Activated naive CD8-positive, alpha-beta T cell (primary cell): Measurements from ENCODE around the gene PIGM.

Experiments
- H3K27ac Mint-ChIP-seq: one replicate; pipeline ENCODE4 v1.8.0; 2021; ENCODE audit warnings: mixed read lengths
- H3K27me3 Mint-ChIP-seq: one replicate; pipeline ENCODE4 v1.8.0; 2021; ENCODE audit warnings: mixed read lengths
- H3K36me3 Mint-ChIP-seq: one replicate; pipeline ENCODE4 v1.8.0; 2021; ENCODE audit warnings: mixed read lengths
- H3K4me1 Mint-ChIP-seq: one replicate; pipeline ENCODE4 v1.8.0; 2021; ENCODE audit warnings: low read depth, mixed read lengths
- H3K4me3 Mint-ChIP-seq: one replicate; pipeline ENCODE4 v1.8.0; 2021; ENCODE audit warnings: mild to moderate bottlenecking, mixed read lengths
- H3K9me3 Mint-ChIP-seq: one replicate; pipeline ENCODE4 v1.8.0; 2021; ENCODE audit warnings: low read depth, mixed read lengths

The PIGM gene

GRCh38 chr1:159992161-159992560 lies 39.6 kb downstream of the PIGM start:
- Mint-ChIP-seq H3K4me1 (peaks cover 3% of the 10 kb centered on the region), H3K4me3 (no peak overlapping the region), H3K27ac (no peak overlapping the region), H3K9me3 (no peaks in the 10 kb centered on the region), H3K36me3 (no peaks in the 10 kb centered on the region), H3K27me3 (peaks cover 7% of the 10 kb centered on the region)

DNA sequence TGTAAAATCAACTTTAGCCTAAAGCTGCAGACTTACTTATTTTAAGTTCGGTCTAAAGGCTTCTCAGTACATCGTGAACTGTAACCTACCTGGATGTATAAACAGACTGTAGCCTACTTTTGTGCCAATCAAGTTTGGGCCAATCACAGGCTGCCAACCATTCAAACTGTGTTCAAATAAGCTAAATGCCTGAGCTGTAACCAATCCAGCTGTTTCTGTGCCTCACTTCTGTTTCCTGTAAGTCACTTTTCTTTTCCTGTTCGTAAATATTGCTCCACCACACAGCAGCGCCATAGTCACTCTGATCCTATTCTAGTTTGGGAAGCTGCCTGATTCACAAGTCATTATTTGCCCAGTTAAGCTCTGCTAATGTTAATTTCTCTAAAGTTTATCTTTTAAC lies 40.3 kb downstream of the PIGM start:
- Mint-ChIP-seq H3K36me3 (no peaks in the 10 kb centered on the region), H3K27me3 (peaks cover 7% of the 10 kb centered on the region), H3K27ac (no peak overlapping the region), H3K4me1 (peaks cover 3% of the 10 kb centered on the region), H3K4me3 (no peak overlapping the region), H3K9me3 (no peaks in the 10 kb centered on the region)

DNA sequence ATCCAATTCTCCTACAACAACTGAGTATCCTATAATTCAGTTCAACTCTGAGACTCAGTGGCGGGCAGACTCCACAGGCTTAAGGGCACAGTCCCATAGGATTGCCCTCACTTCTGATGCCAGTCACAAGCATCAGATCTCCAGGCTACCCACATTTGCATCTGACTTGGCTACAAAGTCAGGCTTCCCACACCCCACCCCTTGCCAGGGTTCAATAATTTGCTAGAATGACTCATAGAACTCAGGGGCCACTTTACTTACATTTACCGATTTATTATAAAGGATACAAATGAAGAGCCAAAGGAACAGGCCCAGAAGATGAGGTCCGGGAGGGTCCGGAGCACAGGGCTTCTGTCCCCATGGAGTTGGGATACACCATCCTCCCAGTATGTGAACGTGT lies 41.8 kb downstream of the PIGM start:
- H3K4me3 Mint-ChIP-seq: no peak overlapping the region
- H3K27ac Mint-ChIP-seq: no peak overlapping the region
- peaks cover 3% of the 10 kb centered on the region for H3K27me3 Mint-ChIP-seq
- no peaks in the 10 kb centered on the region for H3K36me3 Mint-ChIP-seq
- peaks cover 3% of the 10 kb centered on the region for H3K4me1 Mint-ChIP-seq
- H3K9me3 Mint-ChIP-seq: no peaks in the 10 kb centered on the region

GRCh38 chr1:159989581-159989980 lies 42.2 kb downstream of the PIGM start:
- Mint-ChIP-seq H3K4me3 (no peak overlapping the region), H3K4me1 (peaks cover 3% of the 10 kb centered on the region), H3K36me3 (no peaks in the 10 kb centered on the region), H3K9me3 (no peaks in the 10 kb centered on the region), H3K27me3 (peaks cover 3% of the 10 kb centered on the region), H3K27ac (no peak overlapping the region)

DNA sequence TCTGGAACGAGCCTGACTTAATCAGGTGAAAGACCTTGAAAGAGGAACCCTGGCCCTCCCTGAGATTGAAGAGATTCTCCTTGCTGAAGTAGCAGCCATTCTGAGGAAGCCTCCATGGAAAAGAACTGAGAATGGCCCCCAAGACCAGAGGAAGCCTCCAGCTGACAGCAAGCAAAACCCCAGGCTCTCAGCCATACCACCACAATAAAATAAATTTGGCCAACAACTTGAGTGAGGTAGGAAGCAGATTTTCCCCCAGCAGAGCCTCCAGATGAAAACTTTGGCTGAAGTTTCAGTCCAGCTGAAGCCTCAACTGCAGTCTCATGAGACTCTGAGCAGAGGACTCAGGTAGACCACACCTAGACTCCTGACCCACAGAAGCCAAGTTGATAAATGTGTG lies 43.8 kb downstream of the PIGM start:
- peaks cover 3% of the 10 kb centered on the region for H3K4me1 Mint-ChIP-seq
- no peaks in the 10 kb centered on the region for H3K36me3 Mint-ChIP-seq
- no peak overlapping the region for H3K27ac Mint-ChIP-seq
- peaks cover 6% of the 10 kb centered on the region for H3K27me3 Mint-ChIP-seq
- H3K9me3 Mint-ChIP-seq: no peaks in the 10 kb centered on the region
- H3K4me3 Mint-ChIP-seq: no peak overlapping the region

DNA sequence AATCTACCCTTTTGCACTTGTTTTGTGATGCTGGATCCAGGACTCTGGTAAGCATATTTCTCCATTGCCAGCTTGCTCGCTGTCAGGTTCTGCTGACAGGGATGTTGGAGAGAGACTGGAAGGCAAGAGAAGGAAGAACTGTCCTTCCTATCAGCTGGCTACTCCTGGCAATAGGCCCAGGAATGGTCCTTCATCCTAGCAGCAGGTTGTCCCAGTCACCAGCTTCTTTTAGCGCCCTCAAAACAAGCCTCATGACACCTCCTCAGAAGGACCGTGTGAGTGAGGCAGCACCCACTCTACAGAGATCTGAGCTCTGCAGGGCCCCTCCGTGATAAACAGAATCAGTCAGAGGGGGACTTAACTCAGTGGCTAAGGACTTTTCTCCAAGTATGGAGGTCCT lies 44.6 kb downstream of the PIGM start:
- Mint-ChIP-seq H3K27ac (no peak overlapping the region), H3K36me3 (no peaks in the 10 kb centered on the region), H3K4me3 (no peak overlapping the region), H3K9me3 (no peaks in the 10 kb centered on the region), H3K4me1 (peaks cover 3% of the 10 kb centered on the region), H3K27me3 (peaks cover 9% of the 10 kb centered on the region)

DNA sequence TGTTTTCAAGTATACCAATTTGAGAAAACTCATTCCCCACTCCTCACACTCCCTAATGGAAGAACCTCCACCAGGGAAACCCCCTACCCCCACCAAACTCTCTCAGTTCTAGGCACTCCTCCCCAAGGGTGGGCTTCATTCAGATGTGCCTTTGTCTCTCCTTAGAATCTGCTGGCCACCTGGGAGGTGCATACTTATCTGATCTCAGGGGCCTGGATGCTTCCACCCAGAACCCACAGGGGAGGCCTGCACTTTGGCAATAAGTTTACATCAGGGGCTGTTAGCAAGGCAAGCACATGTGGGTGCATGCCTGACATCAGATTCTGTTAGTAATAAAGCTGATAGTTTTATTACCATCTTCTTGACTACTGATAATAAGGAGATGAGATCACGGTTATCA lies 45.3 kb downstream of the PIGM start:
- Mint-ChIP-seq H3K4me3 (no peak overlapping the region), H3K27ac (no peak overlapping the region), H3K27me3 (peaks cover 13% of the 10 kb centered on the region), H3K9me3 (no peaks in the 10 kb centered on the region), H3K4me1 (no peaks in the 10 kb centered on the region), H3K36me3 (peaks cover 3% of the 10 kb centered on the region)

DNA sequence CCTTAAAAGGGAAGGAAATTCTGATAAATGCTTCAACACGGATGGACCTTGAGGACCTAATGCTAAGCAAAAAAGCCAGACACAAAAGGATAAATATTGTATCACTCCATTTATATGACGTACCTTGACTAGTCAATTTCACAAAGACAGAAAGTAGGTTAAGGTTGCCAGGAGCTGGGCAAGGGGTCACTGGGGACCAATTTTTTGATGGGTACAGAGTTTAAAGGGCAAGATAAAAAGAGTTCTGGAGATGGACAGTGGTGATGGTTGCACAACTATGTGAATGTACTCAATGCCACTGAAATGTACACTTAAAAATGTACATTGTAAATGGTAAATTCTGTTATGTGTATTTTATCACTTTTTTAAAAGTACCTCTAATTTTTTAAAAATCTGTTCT lies 45.7 kb downstream of the PIGM start:
- H3K4me1 Mint-ChIP-seq: no peaks in the 10 kb centered on the region
- H3K4me3 Mint-ChIP-seq: no peak overlapping the region
- H3K9me3 Mint-ChIP-seq: no peaks in the 10 kb centered on the region
- peaks cover 3% of the 10 kb centered on the region for H3K36me3 Mint-ChIP-seq
- no peak overlapping the region for H3K27ac Mint-ChIP-seq
- peaks cover 13% of the 10 kb centered on the region for H3K27me3 Mint-ChIP-seq

DNA sequence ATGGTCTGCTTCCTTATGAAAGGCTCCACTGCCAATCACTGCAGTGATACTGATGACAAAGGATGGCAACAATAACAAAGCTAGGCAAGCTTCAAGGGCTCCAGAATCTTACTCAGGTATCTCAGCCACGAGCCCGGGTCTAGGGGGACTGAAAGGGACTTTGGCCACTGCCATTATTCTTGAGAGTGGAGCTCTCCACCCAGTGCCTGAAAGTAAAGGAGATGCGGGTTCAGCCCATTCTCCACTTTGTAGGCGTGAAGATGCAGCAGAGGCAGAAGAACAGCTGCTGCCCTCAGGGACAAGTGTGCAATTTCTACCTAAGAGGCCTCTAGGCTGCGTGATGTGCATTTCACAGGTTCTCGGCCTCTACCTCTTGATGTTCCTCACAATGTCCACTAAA lies 46.3 kb downstream of the PIGM start:
- Mint-ChIP-seq H3K36me3 (peaks cover 3% of the 10 kb centered on the region), H3K4me1 (no peaks in the 10 kb centered on the region), H3K27ac (no peak overlapping the region), H3K4me3 (no peak overlapping the region), H3K9me3 (no peaks in the 10 kb centered on the region), H3K27me3 (peaks cover 18% of the 10 kb centered on the region)

- H3K4me1 Mint-ChIP-seq: no peaks in the 10 kb centered on the region
- no peak overlapping the region for H3K4me3 Mint-ChIP-seq
- H3K27ac Mint-ChIP-seq: no peak overlapping the region
- H3K27me3 Mint-ChIP-seq: peaks cover 23% of the 10 kb centered on the region
- H3K36me3 Mint-ChIP-seq: peaks cover 3% of the 10 kb centered on the region
- H3K9me3 Mint-ChIP-seq: no peaks in the 10 kb centered on the region
These were observed 48.1 kb downstream of the PIGM start for GRCh38 chr1:159983681-159984080.

- Mint-ChIP-seq H3K36me3 (peaks cover 3% of the 10 kb centered on the region), H3K27ac (no peak overlapping the region)
These were observed 49.5 kb downstream of the PIGM start for GRCh38 chr1:159982280-159982679.

DNA sequence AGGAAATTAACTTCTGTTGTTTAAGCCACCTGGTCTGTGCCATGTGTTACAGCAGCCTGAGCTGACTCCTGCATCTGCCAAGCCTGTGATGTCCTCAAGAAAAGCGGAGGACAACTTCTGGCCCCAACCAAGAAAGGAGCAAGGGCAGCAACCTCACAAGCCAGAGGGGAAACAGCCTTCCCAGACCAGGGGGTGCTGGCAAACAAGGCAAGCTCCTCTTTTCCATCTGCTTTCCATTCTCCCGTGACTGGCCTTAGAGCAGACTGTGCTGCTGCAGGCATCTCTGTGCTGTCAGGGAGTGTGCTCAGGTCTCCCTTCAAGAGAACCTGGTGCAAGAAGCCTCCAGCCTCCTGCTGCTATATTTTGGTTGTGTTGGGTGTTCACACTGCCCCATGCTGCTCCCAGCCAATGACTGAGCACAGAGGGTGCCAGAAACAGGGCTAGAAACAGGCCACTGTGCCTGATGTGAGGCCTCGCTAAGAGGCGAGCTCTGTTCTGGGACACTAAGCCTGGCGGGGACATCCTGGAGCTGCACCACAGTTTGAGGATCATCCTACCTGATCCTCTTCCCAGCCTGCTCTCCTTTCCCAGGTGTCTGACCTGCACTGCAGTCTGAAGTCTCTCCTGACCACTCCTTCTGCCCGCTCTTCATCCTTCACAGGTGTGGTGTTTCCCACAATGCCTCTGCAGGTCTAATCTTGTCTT lies 50.3 kb downstream of the PIGM start:
- Mint-ChIP-seq H3K9me3 (no peaks in the 10 kb centered on the region), H3K36me3 (peaks cover 3% of the 10 kb centered on the region), H3K27ac (no peak overlapping the region), H3K4me3 (no peak overlapping the region), H3K27me3 (peaks cover 23% of the 10 kb centered on the region), H3K4me1 (no peaks in the 10 kb centered on the region)

More at GRCh38 chr1:159982280-159982679, 49.5 kb downstream of the PIGM start:
- no peak overlapping the region for H3K4me3 Mint-ChIP-seq
- no peaks in the 10 kb centered on the region for H3K4me1 Mint-ChIP-seq
- no peaks in the 10 kb centered on the region for H3K9me3 Mint-ChIP-seq
- peaks cover 23% of the 10 kb centered on the region for H3K27me3 Mint-ChIP-seq

DNA sequence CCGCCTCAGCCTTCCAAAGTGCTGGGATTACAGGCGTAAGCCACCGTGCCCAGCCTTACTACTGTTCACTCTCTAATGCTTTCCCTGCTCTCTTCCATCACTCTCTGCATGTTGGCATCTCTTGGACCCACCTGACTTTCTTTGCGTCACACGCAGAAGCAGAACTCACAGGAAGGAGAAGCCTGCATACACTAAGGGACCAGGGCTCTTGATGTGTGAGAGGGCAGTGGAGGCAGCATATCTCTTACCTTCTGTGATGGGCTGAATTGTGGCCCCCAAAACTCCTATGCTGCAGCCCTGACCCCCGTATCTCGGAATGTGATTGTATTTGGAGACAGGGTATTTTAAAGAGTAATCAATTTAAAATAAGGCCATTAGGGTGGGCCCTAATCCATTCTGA lies 51.0 kb downstream of the PIGM start:
- H3K36me3 Mint-ChIP-seq: peaks cover 3% of the 10 kb centered on the region
- no peaks in the 10 kb centered on the region for H3K9me3 Mint-ChIP-seq
- peaks cover 23% of the 10 kb centered on the region for H3K27me3 Mint-ChIP-seq
- no peak overlapping the region for H3K27ac Mint-ChIP-seq
- no peaks in the 10 kb centered on the region for H3K4me1 Mint-ChIP-seq
- H3K4me3 Mint-ChIP-seq: no peak overlapping the region

GRCh38 chr1:159980076-159980475 lies 51.7 kb downstream of the PIGM start:
- H3K27me3 Mint-ChIP-seq: peaks cover 23% of the 10 kb centered on the region
- peaks cover 3% of the 10 kb centered on the region for H3K36me3 Mint-ChIP-seq
- H3K4me3 Mint-ChIP-seq: no peak overlapping the region
- no peak overlapping the region for H3K27ac Mint-ChIP-seq
- H3K4me1 Mint-ChIP-seq: no peaks in the 10 kb centered on the region
- H3K9me3 Mint-ChIP-seq: no peaks in the 10 kb centered on the region

GRCh38 chr1:159979257-159979656 lies 52.5 kb downstream of the PIGM start:
- no peak overlapping the region for H3K27ac Mint-ChIP-seq
- no peaks in the 10 kb centered on the region for H3K4me1 Mint-ChIP-seq
- peaks cover 23% of the 10 kb centered on the region for H3K27me3 Mint-ChIP-seq
- H3K4me3 Mint-ChIP-seq: no peak overlapping the region
- H3K9me3 Mint-ChIP-seq: no peaks in the 10 kb centered on the region
- peaks cover 3% of the 10 kb centered on the region for H3K36me3 Mint-ChIP-seq

GRCh38 chr1:159978107-159978398 lies 53.7 kb downstream of the PIGM start:
- Mint-ChIP-seq H3K27me3 (peaks cover 21% of the 10 kb centered on the region), H3K27ac (no peak overlapping the region), H3K4me3 (no peak overlapping the region), H3K4me1 (no peaks in the 10 kb centered on the region), H3K36me3 (peaks cover 3% of the 10 kb centered on the region), H3K9me3 (no peaks in the 10 kb centered on the region)
